ENCODE data around the gene RAPGEFL1.
A peak's percentile ranks its signal among the peaks of the same experiment; 100 is the strongest.

DNA sequence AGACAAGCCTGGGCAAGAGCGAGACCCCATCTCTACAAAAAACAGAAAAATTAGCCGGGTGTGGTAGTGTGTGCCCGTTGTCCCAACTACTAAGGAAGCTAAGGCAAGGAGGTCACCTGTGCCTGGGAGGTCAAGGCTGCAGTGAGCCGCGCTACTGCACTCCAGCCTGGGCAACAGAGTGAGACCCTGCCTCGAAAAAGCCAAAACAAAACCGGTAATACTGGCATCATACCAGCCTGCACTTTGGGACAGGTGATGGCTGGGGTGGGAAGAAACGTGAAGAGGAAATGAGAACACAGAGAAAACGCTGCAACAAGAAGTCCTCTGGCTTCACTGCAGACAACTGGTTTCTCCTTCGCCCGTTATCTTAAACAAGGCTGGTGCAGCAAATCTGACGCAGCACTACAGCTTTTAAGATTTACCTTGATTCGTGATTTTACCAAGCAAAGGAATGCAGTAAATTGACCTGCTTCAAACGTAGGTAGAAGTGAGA, 37.7 kb upstream of the RAPGEFL1 start:
- TF ChIP-seq TAF1 (IDR thresholded peaks at IDR 0.05; ENCODE audit: borderline replicate concordance, low read depth, low read length) (no peak), SMC3 (IDR thresholded peaks at IDR 0.05; ENCODE audit: borderline replicate concordance, low read length) (no peak), CTCF (IDR thresholded peaks at IDR 0.05 in 2 of 3, conservative IDR thresholded peaks at IDR 0.05 in 1 of 3; ENCODE audit: control insufficient read depth in 2 of 3, extremely low read depth in 1 of 3, insufficient read depth in 1 of 3, low read depth in 3 of 3, low read length in 3 of 3) (no peak), EP300 (IDR thresholded peaks at IDR 0.05; ENCODE audit: borderline replicate concordance in 1 of 2, control insufficient read depth in 1 of 2, low read depth in 2 of 2, low read length in 2 of 2) (no peak), CHD1 (IDR thresholded peaks at IDR 0.05; ENCODE audit: low read depth, low read length) (0 out of 2 replicates have a peak, but pooled peaks have one; percentile 41), ATF7 (IDR thresholded peaks at IDR 0.05; ENCODE audit: low read depth) (no peak), USF1 (IDR thresholded peaks at IDR 0.05; ENCODE audit: borderline replicate concordance, extremely low read length, insufficient read depth, low read depth, low read length) (no peak), EGR1 (IDR thresholded peaks at IDR 0.05; ENCODE audit: borderline replicate concordance in 1 of 2, low read depth in 2 of 2, low read length in 2 of 2) (no peak), KDM1A (IDR thresholded peaks at IDR 0.05; ENCODE audit: borderline replicate concordance) (no peak), FOS (IDR thresholded peaks at IDR 0.05; ENCODE audit: borderline replicate concordance, extremely low read depth, insufficient read length) (no peak), POLR2AphosphoS5 (IDR thresholded peaks at IDR 0.05; ENCODE audit: low read length) (no peak)
- TF ChIP-seq, protein P1, sequence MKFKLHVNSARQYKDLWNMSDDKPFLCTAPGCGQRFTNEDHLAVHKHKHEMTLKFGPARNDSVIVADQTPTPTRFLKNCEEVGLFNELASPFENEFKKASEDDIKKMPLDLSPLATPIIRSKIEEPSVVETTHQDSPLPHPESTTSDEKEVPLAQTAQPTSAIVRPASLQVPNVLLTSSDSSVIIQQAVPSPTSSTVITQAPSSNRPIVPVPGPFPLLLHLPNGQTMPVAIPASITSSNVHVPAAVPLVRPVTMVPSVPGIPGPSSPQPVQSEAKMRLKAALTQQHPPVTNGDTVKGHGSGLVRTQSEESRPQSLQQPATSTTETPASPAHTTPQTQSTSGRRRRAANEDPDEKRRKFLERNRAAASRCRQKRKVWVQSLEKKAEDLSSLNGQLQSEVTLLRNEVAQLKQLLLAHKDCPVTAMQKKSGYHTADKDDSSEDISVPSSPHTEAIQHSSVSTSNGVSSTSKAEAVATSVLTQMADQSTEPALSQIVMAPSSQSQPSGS (IDR thresholded peaks at IDR 0.05; ENCODE audit: low read length) = no peak
- TF ChIP-seq, protein P2, sequence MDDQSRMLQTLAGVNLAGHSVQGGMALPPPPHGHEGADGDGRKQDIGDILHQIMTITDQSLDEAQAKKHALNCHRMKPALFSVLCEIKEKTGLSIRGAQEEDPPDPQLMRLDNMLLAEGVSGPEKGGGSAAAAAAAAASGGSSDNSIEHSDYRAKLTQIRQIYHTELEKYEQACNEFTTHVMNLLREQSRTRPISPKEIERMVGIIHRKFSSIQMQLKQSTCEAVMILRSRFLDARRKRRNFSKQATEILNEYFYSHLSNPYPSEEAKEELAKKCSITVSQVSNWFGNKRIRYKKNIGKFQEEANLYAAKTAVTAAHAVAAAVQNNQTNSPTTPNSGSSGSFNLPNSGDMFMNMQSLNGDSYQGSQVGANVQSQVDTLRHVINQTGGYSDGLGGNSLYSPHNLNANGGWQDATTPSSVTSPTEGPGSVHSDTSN (IDR thresholded peaks at IDR 0.05; ENCODE audit: insufficient replicate concordance, low read depth, low read length) = no peak
- TF ChIP-seq, protein P3, sequence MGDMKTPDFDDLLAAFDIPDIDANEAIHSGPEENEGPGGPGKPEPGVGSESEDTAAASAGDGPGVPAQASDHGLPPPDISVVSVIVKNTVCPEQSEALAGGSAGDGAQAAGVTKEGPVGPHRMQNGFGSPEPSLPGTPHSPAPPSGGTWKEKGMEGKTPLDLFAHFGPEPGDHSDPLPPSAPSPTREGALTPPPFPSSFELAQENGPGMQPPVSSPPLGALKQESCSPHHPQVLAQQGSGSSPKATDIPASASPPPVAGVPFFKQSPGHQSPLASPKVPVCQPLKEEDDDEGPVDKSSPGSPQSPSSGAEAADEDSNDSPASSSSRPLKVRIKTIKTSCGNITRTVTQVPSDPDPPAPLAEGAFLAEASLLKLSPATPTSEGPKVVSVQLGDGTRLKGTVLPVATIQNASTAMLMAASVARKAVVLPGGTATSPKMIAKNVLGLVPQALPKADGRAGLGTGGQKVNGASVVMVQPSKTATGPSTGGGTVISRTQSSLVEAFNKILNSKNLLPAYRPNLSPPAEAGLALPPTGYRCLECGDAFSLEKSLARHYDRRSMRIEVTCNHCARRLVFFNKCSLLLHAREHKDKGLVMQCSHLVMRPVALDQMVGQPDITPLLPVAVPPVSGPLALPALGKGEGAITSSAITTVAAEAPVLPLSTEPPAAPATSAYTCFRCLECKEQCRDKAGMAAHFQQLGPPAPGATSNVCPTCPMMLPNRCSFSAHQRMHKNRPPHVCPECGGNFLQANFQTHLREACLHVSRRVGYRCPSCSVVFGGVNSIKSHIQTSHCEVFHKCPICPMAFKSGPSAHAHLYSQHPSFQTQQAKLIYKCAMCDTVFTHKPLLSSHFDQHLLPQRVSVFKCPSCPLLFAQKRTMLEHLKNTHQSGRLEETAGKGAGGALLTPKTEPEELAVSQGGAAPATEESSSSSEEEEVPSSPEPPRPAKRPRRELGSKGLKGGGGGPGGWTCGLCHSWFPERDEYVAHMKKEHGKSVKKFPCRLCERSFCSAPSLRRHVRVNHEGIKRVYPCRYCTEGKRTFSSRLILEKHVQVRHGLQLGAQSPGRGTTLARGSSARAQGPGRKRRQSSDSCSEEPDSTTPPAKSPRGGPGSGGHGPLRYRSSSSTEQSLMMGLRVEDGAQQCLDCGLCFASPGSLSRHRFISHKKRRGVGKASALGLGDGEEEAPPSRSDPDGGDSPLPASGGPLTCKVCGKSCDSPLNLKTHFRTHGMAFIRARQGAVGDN (IDR thresholded peaks at IDR 0.05) = no peak
